ENCODE results near the gene ARHGAP6.
"Not testable (repeated sequence)": the region's sequence is repeated elsewhere in the genome, so short reads cannot be mapped to it uniquely, and the experiment has no call there.

The ARHGAP6 gene

GRCh38 chrX:11129534-11130105 lies 536.1 kb downstream of the ARHGAP6 start:
- TF ChIP-seq CSDC2 (CRISPR knock-in tag; IDR thresholded peaks at IDR 0.05) (no peak), TCF4 (CRISPR knock-in tag; IDR thresholded peaks at IDR 0.05; ENCODE audit: borderline replicate concordance) (no peak), GLIS3 (CRISPR knock-in tag; IDR thresholded peaks at IDR 0.05) (no peak)
- ATAC-seq, result no peak

GRCh38 chrX:11125060-11125459 lies 540.7 kb downstream of the ARHGAP6 start:
- no peak for TF ChIP-seq BACH2 (CRISPR knock-in tag; IDR thresholded peaks at IDR 0.05; ENCODE audit: borderline replicate concordance)
- TF ChIP-seq RARB (CRISPR knock-in tag; IDR thresholded peaks at IDR 0.05), result no peak
- no peak for ATAC-seq

- no peak for ATAC-seq
- no peak for TF ChIP-seq PPARA (CRISPR knock-in tag; IDR thresholded peaks at IDR 0.05; ENCODE audit: borderline replicate concordance)
- TF ChIP-seq ESRRG (CRISPR knock-in tag; IDR thresholded peaks at IDR 0.05), result no peak
- no peak for TF ChIP-seq PATZ1 (CRISPR knock-in tag; IDR thresholded peaks at IDR 0.05; ENCODE audit: borderline replicate concordance)
- TF ChIP-seq ZNF70 (CRISPR knock-in tag; IDR thresholded peaks at IDR 0.05), result no peak
- no peak for TF ChIP-seq POU6F1 (CRISPR knock-in tag; IDR thresholded peaks at IDR 0.05; ENCODE audit: borderline replicate concordance, low read depth)
- TF ChIP-seq TCF4 (CRISPR knock-in tag; IDR thresholded peaks at IDR 0.05; ENCODE audit: borderline replicate concordance), result no peak
- TF ChIP-seq ZNF8 (CRISPR knock-in tag; IDR thresholded peaks at IDR 0.05), result no peak
- TF ChIP-seq ZNF565 (CRISPR knock-in tag; conservative IDR thresholded peaks at IDR 0.05; ENCODE audit: low read depth), result no peak
- TF ChIP-seq SNAI2 (CRISPR knock-in tag; IDR thresholded peaks at IDR 0.05), result no peak
These were observed 541.6 kb downstream of the ARHGAP6 start for GRCh38 chrX:11124112-11124511.

GRCh38 chrX:11123087-11123486 lies 542.6 kb downstream of the ARHGAP6 start:
- peak; percentile 71 for TF ChIP-seq ZNF8 (CRISPR knock-in tag; IDR thresholded peaks at IDR 0.05)
- ATAC-seq, result not testable (repeated sequence)

- TF ChIP-seq ZC3H10 (CRISPR knock-in tag; IDR thresholded peaks at IDR 0.05) (no peak), ZFP30 (CRISPR knock-in tag; IDR thresholded peaks at IDR 0.05) (no peak), ZNF8 (CRISPR knock-in tag; IDR thresholded peaks at IDR 0.05) (no peak), ISL1 (CRISPR knock-in tag; IDR thresholded peaks at IDR 0.05) (no peak), ZFP3 (CRISPR knock-in tag; IDR thresholded peaks at IDR 0.05) (no peak), CSDC2 (CRISPR knock-in tag; IDR thresholded peaks at IDR 0.05) (no peak), TCF4 (CRISPR knock-in tag; IDR thresholded peaks at IDR 0.05; ENCODE audit: borderline replicate concordance) (no peak), ARNTL (CRISPR knock-in tag; IDR thresholded peaks at IDR 0.05; ENCODE audit: borderline replicate concordance, low read depth) (no peak)
- no peak for ATAC-seq
These were observed 546.3 kb downstream of the ARHGAP6 start for GRCh38 chrX:11119313-11119943.

GRCh38 chrX:11117745-11118144 lies 548.0 kb downstream of the ARHGAP6 start:
- ATAC-seq, result no peak
- TF ChIP-seq GLIS3 (CRISPR knock-in tag; IDR thresholded peaks at IDR 0.05) (no peak), TCF4 (CRISPR knock-in tag; IDR thresholded peaks at IDR 0.05; ENCODE audit: borderline replicate concordance) (no peak), TSHZ2 (CRISPR knock-in tag; IDR thresholded peaks at IDR 0.05) (no peak), CSRNP3 (CRISPR knock-in tag; IDR thresholded peaks at IDR 0.05) (no peak), ZFP3 (CRISPR knock-in tag; IDR thresholded peaks at IDR 0.05) (no peak), SNAI2 (CRISPR knock-in tag; IDR thresholded peaks at IDR 0.05) (no peak), BACH2 (CRISPR knock-in tag; IDR thresholded peaks at IDR 0.05; ENCODE audit: borderline replicate concordance) (no peak), OSR1 (CRISPR knock-in tag; IDR thresholded peaks at IDR 0.05) (no peak), ZNF70 (CRISPR knock-in tag; IDR thresholded peaks at IDR 0.05) (no peak), PATZ1 (CRISPR knock-in tag; IDR thresholded peaks at IDR 0.05; ENCODE audit: borderline replicate concordance) (no peak), RARB (CRISPR knock-in tag; IDR thresholded peaks at IDR 0.05) (no peak), ZNF565 (CRISPR knock-in tag; conservative IDR thresholded peaks at IDR 0.05; ENCODE audit: low read depth) (no peak)
